IMR-90 (cell line): ENCODE measurements around the gene LAIR1. TPM values are rescaled to one million over a fixed set of nuclear protein-coding genes. Genes with fewer than 3 reads are reported as not detected.

ENCODE experiments used
- ATAC-seq: fragments of 200-7000 bp; cut with Tn5 transposase; 2 replicates; pipeline ENCODE4 v1.9.1; 2020; ENCODE audit warnings: low read depth, mild to moderate bottlenecking, moderate library complexity
- BruUV-seq: library from RNA; stranded (reverse); fragments of 400-500 nt; replicated peaks from 2 replicates; lab custom pipeline; 2021; lab: Mats Ljungman, UMichigan
- CTCF ChIA-PET: fragments of 300-600 bp; formaldehyde crosslinking; extraction: SDS; loops from one replicate; lab custom pipeline; 2021; ENCODE audit warnings: antibody characterized with exemption; lab: Yijun Ruan, JAX
- POLR2A ChIA-PET: fragments of 300-600 bp; sonication (Branson Sonifier 250); formaldehyde crosslinking; loops from one replicate; lab custom pipeline; 2022; ENCODE audit warnings: antibody characterized with exemption; ENCODE audit not compliant: unreplicated experiment; lab: Charles Lee
- DNase-seq: peaks from one replicate; pipeline ENCODE4 v3.0.0; 2013
- H2AFZ ChIP-seq: replicated peaks from 2 replicates; pipeline ENCODE3; 2013; ENCODE audit warnings: low read length, mild to moderate bottlenecking; ENCODE audit not compliant: poor library complexity
- H2AK5ac ChIP-seq: 2 replicates; pipeline ENCODE4 v1.6.1; 2013; ENCODE audit warnings: low read depth, low read length, inconsistent platforms
- H2AK9ac ChIP-seq: replicated peaks from 2 replicates; pipeline ENCODE3; 2013; ENCODE audit warnings: mild to moderate bottlenecking, low read depth, low read length, moderate library complexity; ENCODE audit not compliant: poor library complexity
- H2BK120ac ChIP-seq: 2 replicates; pipeline ENCODE4 v1.6.1; 2013; ENCODE audit warnings: low read depth, low read length, inconsistent platforms
- H2BK15ac ChIP-seq: 3 replicates; pipeline ENCODE4 v1.6.1; 2013; ENCODE audit warnings: low read depth, low read length, inconsistent platforms
- H2BK20ac ChIP-seq: 2 replicates; pipeline ENCODE4 v1.6.1; 2013; ENCODE audit warnings: low read depth, mild to moderate bottlenecking, inconsistent platforms, low read length, moderate library complexity
- H2BK5ac ChIP-seq: 2 replicates; pipeline ENCODE4 v1.6.1; 2013; ENCODE audit warnings: mild to moderate bottlenecking, low read depth, low read length, inconsistent platforms; ENCODE audit not compliant: poor library complexity, severe bottlenecking
- H3K14ac ChIP-seq: replicated peaks from 2 replicates; pipeline ENCODE4 v1.6.1; 2013; ENCODE audit warnings: low read depth, low read length, inconsistent platforms
- H3K18ac ChIP-seq: 2 replicates; pipeline ENCODE4 v1.6.1; 2013; ENCODE audit warnings: low read depth, low read length, control low read depth
- H3K23ac ChIP-seq: 2 replicates; pipeline ENCODE4 v1.6.1; 2013; ENCODE audit warnings: low read depth, low read length, inconsistent platforms
- H3K27ac ChIP-seq: 2 replicates; pipeline ENCODE4 v1.5.1; 2013; ENCODE audit warnings: mild to moderate bottlenecking, control low read depth, low read length; ENCODE audit not compliant: insufficient read depth
- H3K27me3 ChIP-seq: 2 replicates; pipeline ENCODE4 v1.6.1; 2013; ENCODE audit warnings: low read length; ENCODE audit not compliant: control insufficient read depth, insufficient read depth
- H3K36me3 ChIP-seq: 2 replicates; pipeline ENCODE4 v1.6.1; 2013; ENCODE audit warnings: low read length, mixed read lengths; ENCODE audit not compliant: control insufficient read depth, insufficient read depth
- H3K4ac ChIP-seq: 2 replicates; pipeline ENCODE4 v1.6.1; 2013; ENCODE audit warnings: low read depth, low read length, inconsistent platforms
- H3K4me1 ChIP-seq: 2 replicates; pipeline ENCODE4 v1.6.1; 2013; ENCODE audit warnings: low read length, mixed read lengths; ENCODE audit not compliant: control insufficient read depth, insufficient read depth
- H3K4me2 ChIP-seq: 2 replicates; pipeline ENCODE4 v1.6.1; 2013; ENCODE audit warnings: low read depth, mild to moderate bottlenecking, control low read depth, low read length, moderate library complexity
- H3K4me3 ChIP-seq: 2 replicates; pipeline ENCODE4 v1.5.1; 2013; ENCODE audit warnings: low read depth, mild to moderate bottlenecking, control low read depth, low read length, moderate library complexity; ENCODE audit not compliant: insufficient read depth
- H3K56ac ChIP-seq: 2 replicates; pipeline ENCODE4 v1.6.1; 2013; ENCODE audit warnings: low read length, inconsistent platforms; ENCODE audit not compliant: insufficient read depth; ENCODE audit errors: extremely low read depth
- H3K79me1 ChIP-seq, 2 experiments: 2 replicates each; pipeline ENCODE4 v1.6.1; 2013; ENCODE audit warnings: low read length in 2 of 2, inconsistent platforms in 1 of 2, low read depth in 1 of 2
- H3K9ac ChIP-seq: 2 replicates; pipeline ENCODE4 v1.6.1; 2013; ENCODE audit warnings: low read depth, low read length, control low read depth
- H3K9me1 ChIP-seq: 2 replicates; pipeline ENCODE4 v1.6.1; 2013; ENCODE audit warnings: low read length, inconsistent platforms; ENCODE audit not compliant: insufficient read depth
- H3K9me3 ChIP-seq: 2 replicates; pipeline ENCODE4 v1.6.1; 2013; ENCODE audit warnings: low read length; ENCODE audit not compliant: control insufficient read depth, insufficient read depth
- H4K20me1 ChIP-seq: 2 replicates; pipeline ENCODE4 v1.6.1; 2013; ENCODE audit warnings: low read length, inconsistent platforms; ENCODE audit not compliant: insufficient read depth
- H4K5ac ChIP-seq: 2 replicates; pipeline ENCODE4 v1.6.1; 2013; ENCODE audit warnings: mild to moderate bottlenecking, low read depth, low read length, control low read depth
- H4K8ac ChIP-seq, 2 experiments: 2 replicates each; pipeline ENCODE4 v1.6.1; 2013; ENCODE audit warnings: low read depth in 2 of 2, low read length in 2 of 2, control low read depth in 1 of 2, inconsistent platforms in 1 of 2
- H4K91ac ChIP-seq: 2 replicates; pipeline ENCODE4 v1.6.1; 2013; ENCODE audit warnings: low read depth, low read length, inconsistent platforms; ENCODE audit not compliant: insufficient read depth
- BHLHE40 ChIP-seq: fragments of 150-350 bp; IDR thresholded peaks from 2 replicates; pipeline ENCODE4 v1.6.1; 2016; ENCODE audit warnings: mild to moderate bottlenecking, low read depth, low read length
- NFE2L2 ChIP-seq: fragments of 150-350 bp; IDR thresholded peaks from 2 replicates; pipeline ENCODE4 v1.6.1; 2016; ENCODE audit warnings: low read depth, mild to moderate bottlenecking, low read length
- SMC3 ChIP-seq: fragments of 150-350 bp; IDR thresholded peaks from 2 replicates; pipeline ENCODE4 v1.6.1; 2016; ENCODE audit warnings: low read depth, mild to moderate bottlenecking, antibody characterized with exemption, low read length, moderate library complexity
- USF2 ChIP-seq: fragments of 150-350 bp; IDR thresholded peaks from 2 replicates; pipeline ENCODE4 v1.6.1; 2017; ENCODE audit warnings: mild to moderate bottlenecking, antibody characterized with exemption, low read length, low read depth
- WGBS, 2 experiments: methylation state at CpG; one replicate each; pipeline versions ENCODE4 v1.1.5 to v1.1.7; 2013; ENCODE audit warnings: missing lambda C conversion rate in 2 of 2; ENCODE audit not compliant: insufficient read length in 1 of 2; ENCODE audit errors: extremely low coverage in 2 of 2; 5-methylcytosine and 5-hydroxymethylcytosine counted together
- dilution Hi-C: fragments of 300-500 bp; cut with HindIII; formaldehyde crosslinking; loops from one replicate; pipeline ENCODE4 v1.14.3; 2018; ENCODE audit warnings: low sequenced_read_pairs; ENCODE audit not compliant: unreplicated experiment
- in situ Hi-C: fragments of 300-500 bp; cut with MboI; formaldehyde crosslinking; loops from 3 replicates; pipeline ENCODE4 v1.14.3; 2019; ENCODE audit warnings: low sequenced_read_pairs, inconsistent platforms, mixed read lengths
- intact Hi-C: fragments of 100-400 bp; cut with micrococcal nuclease; formaldehyde crosslinking; loops from 2 replicates; pipeline ENCODE4 v1.10.0; 2022
- polyA plus RNA-seq, 3 experiments: library from polyadenylated mRNA; depleted of rRNA; stranded (reverse); fragments of >200 nt; gene quantifications; 2 replicates each; pipeline ENCODE4 v1.2.3, GENCODE V29; 2012; ENCODE audit warnings: low replicate concordance in 1 of 3
- total RNA-seq: library from RNA; depleted of rRNA; stranded (reverse); fragments of >200 nt; gene quantifications from 2 replicates; pipeline ENCODE4 v1.2.3, GENCODE V29; 2012
- TF ChIP-seq, protein P1 (sequence below): fragments of 150-350 bp; IDR thresholded peaks from 2 replicates; pipeline ENCODE4 v1.6.1; 2016; ENCODE audit warnings: low read depth, mild to moderate bottlenecking, low read length, moderate library complexity, borderline replicate concordance

LAIR1 gene
- total and polyA plus RNA-seq, 2 of the 4 experiments (the other 2 are of a cell fraction), result not detected

DNA sequence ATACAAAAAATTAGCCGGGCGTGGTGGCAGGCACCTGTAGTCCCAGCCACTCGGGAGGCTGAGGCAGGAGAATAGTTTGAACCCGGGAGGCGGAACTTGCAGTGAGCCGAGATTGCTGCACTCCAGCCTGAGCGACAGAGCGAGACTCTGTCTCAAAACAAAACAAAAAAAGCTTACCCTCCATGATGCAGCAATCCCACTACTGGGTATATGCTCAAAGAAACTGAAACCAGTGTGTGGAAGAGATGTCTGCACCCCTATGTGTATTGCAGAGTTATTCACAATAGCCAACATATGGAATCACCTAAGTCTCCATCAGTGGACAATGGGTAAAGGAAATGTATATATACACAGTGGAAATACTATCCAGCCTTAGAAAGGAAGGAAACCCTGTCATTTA lies 31.0 kb upstream of the LAIR1 start:
- no TSS peak for BruUV-seq
- Histone ChIP-seq H3K4me3 (no peak overlapping the region), H3K27me3 (no peaks in the 10 kb centered on the region), H3K23ac (no peak overlapping the region), H3K9me3 (peaks cover 4% of the 10 kb centered on the region), H3K79me1 (no peaks in the 10 kb centered on the region), H4K8ac (no peak overlapping the region), H2AK5ac (no peak overlapping the region), H2BK120ac (no peak overlapping the region), H4K20me1 (no peaks in the 10 kb centered on the region), H3K4me2 (no peak overlapping the region), H3K36me3 (no peaks in the 10 kb centered on the region), H3K27ac (no peak overlapping the region), H3K4ac (no peak overlapping the region), H4K5ac (no peak overlapping the region), H3K4me1 (no peaks in the 10 kb centered on the region), H3K14ac (no peak overlapping the region), H2BK5ac (no peak overlapping the region), H3K18ac (no peak overlapping the region), H2AFZ (no peak overlapping the region), H2AK9ac (no peak overlapping the region), H4K91ac (no peak overlapping the region), H2BK15ac (no peak overlapping the region), H3K9ac (no peak overlapping the region), H2BK20ac (no peak overlapping the region), H3K56ac (no peak overlapping the region), H3K9me1 (no peaks in the 10 kb centered on the region)
- dilution Hi-C loops, result no loop called here
- TF ChIP-seq BHLHE40, result no peak
- TF ChIP-seq NFE2L2, result no peak
- TF ChIP-seq SMC3, result no peak
- TF ChIP-seq USF2, result no peak
- TF ChIP-seq, protein P1, sequence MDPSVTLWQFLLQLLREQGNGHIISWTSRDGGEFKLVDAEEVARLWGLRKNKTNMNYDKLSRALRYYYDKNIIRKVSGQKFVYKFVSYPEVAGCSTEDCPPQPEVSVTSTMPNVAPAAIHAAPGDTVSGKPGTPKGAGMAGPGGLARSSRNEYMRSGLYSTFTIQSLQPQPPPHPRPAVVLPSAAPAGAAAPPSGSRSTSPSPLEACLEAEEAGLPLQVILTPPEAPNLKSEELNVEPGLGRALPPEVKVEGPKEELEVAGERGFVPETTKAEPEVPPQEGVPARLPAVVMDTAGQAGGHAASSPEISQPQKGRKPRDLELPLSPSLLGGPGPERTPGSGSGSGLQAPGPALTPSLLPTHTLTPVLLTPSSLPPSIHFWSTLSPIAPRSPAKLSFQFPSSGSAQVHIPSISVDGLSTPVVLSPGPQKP, result no peak
- POLR2A ChIA-PET, result no interaction called here
- DNase-seq, result no peak
- in situ Hi-C loops, result no loop called here
- CTCF ChIA-PET, result no interaction called here
- intact Hi-C loops, result no loop called here
- no peak for ATAC-seq
- no CpG with 5 or more reads among the region's 8 CpGs for WGBS, 2 experiments
